NCI-H1105 (cell line): Measurements from ENCODE around the gene RPTOR.

Source experiments
- DNase-seq: peaks from one replicate; lab custom pipeline; 2025; lab: John Stamatoyannopoulos, UW

The RPTOR gene

DNA sequence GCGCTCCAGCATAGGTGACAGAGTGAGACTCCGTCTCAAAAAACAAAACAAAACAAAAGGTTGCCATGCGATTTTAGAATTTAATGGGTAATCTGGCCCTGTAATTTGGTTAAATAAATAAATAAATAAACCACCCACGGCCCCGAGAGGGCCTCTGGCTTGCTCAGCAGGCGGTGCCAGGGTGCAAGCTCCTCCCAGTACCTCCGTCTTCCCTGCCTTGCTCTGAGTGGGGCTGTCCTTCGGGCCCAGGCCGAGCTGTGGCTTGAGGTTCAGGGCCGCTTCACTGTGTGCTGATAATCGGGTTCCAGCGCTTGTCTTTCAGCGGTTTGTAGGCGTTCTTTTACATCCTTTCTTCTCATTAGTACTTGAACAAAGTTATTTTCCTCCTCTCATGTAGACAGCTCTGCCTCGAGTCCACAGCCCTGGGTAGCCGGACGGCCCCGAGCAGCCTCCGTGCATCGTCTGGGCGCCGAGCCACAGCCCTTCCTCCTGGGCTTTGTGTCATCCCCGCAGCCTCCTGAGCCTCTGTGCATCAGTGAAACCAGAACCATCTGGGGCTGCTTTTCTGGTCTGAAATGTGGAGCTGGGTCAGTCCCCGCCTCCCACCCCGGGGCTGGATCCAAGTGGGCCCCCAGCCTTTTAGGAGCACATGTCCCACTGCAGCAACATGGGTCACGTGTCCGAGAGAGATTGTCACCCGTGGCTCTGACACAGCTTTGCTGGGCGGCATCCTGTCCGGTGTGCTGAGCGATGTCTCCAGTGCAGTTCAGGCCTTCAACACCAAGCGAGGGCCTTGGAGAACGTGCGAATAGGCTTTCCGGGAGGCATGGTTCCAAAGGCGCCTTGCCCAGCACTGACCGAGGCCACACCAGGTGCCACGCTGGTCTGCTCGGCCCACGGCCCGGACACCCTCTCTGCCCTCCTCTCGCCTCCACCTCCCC, 289.6 kb downstream of the RPTOR start:
- no peak for DNase-seq

DNA sequence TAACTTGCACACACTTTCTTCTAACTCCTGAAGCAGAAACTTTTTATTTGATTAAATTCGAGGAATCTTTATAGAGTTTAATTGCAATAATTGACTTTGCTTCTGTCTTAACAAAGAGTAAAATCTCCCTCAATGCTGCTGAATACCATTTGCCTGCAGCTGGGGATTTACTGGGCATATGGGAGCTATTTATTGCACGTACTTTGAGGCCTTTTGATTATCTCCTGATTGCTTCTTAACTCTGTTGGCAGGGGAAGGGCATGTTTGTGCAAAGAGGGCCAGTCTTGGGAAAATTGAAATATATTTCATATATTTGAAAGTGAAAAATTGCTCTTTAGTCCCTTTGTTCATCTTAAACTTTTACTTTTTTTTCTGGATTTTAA, 290.2 kb downstream of the RPTOR start:
- DNase-seq, result no peak

DNA sequence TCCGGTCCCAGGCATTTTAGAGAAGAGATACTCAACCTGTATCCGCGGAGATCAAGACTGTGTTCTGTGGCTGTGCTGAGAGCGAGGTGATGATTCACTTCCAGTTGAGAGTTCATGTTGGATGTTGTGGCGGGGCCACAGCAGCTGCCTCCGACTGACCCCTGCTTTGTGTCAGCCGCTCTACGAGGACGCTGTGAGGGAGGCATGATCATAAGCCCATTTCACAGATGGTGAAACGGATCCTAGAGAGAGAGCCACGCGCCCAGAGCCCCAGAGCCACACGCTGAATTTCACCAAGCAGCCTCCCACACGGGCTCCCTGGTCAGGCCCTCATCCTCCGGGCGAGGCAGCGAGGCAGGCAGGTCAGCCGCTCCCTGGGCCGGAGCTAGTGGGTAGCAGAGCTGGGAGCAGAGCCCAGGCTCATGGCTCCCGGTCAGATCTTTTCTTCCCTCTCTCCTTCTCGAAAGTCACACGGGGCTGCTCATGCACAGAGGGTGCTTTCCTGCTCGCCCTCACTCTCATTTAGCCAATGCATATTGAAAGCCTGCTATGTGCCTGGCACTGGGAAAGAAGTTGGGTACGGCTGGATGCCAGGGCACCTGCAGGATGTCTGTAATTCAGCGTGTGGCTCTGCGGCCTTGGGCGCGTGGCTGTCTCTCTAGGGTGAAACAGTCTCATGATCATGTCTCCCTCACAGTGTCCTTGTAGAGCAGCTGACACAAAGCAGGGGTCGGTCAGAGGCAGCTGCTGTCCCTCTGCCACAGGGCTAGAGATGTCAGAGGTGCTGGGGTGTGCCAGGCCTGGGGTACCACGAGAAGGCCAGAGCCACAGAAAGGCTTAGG, 291.4 kb downstream of the RPTOR start:
- DNase-seq, result no peak

DNA sequence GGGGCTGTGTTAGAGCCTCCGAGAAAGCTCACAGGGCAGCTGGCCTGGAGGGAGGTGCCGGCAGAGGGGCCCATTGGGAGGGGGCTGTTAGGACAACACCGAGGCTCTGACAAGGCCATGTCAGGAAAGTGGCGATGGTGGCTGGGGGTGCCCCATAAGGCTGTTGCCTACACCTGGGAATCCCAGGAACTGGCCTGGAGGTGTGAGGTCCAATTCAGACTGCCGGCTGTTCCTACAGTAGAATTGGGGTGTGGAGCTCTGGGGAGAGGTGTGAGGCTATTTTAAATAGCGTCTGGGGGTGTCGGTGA, 292.0 kb downstream of the RPTOR start:
- no peak for DNase-seq

DNA sequence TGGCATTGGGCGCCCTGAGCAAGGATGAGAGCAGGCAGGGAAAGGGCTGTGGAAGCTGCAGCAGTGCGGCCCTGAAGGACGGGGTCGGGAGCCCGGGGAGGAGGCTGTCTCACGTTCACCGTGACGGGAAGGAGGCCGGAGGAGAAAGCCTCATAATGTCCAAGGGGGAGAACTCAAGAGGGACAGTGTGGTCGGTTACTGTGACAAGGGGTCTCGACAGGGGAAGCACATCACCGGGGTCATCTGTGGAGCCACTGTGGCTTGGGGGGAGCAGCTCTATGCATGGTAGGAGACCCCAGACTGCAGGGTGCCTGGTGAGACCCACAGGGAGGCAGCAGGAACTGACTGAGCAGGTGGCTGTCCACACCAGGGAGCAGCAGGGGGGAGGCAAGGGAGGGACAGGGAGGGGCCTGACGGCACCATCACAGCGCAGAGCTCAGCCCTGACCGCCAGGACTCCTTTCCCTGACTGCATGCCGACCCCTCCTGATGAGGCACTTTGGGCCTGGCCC, 292.4 kb downstream of the RPTOR start:
- DNase-seq, result no peak

DNA sequence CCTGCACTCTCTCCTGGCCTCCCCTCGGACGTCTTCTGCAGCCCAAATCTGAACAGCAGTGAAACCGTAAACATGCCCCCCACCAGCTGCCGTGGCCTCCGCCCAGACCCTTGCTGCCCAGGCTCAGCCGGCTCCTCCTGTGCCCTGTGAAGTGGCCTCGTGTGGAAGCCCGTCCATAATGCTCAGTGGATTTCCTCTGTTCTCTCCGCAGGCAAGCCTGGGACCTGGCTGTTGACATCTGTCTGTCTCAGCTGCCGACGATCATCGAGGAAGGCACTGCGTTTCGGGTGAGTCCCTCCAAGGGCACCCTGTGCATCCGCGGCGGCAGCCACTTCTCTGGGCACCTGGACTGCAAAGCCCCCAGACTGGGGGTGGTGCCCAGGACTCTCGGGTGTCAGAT, 293.1 kb downstream of the RPTOR start:
- no peak for DNase-seq

DNA sequence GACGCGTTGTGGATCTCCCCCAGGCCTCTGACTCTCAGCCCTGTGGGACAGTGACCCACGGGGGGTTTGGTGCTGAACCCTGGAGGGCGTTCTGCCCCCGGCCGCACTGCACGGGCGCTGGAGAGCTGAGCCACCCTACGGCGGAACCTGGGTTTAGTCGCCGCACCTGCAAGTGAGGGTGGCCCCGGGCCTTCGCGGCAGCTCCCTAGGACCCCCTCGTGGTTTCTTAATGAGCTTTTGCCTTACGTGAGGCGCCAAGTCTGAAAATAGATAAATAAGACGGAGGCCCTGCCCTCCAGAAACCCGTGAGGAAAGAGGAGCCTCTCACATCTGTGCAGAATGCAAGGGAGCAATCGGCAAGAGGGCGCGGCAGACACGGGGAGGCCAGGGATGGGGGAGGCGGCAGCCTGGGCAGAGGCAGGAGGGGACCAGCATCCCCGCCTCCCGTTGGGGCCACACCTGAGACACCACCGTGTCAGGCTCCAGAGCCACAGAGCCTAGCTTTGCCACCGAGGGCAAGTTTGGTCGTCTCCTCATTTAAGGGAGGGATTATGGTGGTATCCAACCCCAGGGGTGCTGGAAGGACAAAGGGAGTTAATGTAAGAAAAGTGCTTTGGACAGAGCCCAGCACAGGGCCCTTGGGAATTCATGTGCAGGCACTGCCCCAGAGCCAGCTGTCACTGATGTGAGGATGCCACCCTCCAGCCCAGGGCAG, 293.8 kb downstream of the RPTOR start:
- no peak for DNase-seq

DNA sequence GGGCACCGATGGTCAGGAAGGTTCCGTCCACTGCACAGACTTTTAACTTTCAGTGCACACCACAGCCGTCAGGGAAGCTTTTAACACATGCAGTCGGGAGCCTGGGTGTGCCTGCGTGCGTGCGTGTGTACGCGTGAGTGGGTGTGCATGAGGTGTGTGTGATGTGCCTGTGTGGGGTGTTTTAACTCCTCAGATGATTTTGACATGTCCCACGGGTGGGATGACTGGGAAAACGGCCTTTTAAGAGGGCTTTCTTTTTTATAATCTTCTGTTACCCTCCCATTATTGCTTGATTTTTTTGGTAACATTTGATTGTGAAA, 294.3 kb downstream of the RPTOR start:
- no peak for DNase-seq

DNA sequence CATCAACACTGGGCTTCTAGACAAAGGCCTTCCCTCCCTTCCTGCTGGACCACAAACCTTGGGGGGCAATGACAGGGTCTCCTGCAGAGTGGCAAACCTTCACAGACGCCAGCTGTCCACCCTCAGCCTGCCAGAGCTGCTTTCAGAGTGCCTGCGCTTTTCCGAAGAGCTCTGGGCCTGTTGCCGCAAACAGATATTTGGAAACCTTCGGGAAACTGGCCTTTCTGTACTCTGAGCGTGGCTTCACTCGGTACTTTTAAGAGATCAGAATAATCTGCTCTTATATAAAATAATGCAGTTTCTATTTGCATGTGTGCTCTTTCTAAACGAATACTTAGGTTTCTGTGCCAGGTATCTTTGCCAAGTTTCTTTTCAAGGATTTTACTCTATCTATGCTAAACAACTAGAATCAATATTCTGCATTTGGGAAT, 294.9 kb downstream of the RPTOR start:
- DNase-seq, result no peak

DNA sequence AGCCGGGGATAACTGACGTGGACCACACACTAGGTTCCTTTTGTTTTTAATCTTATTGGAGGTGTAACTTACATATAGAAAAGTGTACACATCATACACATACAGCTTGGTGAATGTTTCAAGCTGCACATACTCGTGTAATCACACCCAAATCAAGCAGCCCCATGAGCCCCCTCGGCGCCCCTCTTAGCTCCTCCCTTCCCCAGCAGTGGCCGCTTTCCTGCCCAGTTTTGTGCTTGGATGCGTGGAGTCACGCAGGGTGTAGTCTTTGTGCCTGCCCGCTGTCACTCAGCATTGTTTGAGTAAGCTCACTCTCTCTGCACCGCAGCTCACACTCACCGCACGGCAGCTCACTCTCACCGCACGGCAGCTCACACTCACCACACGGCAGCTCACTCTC, 295.3 kb downstream of the RPTOR start:
- no peak for DNase-seq

DNA sequence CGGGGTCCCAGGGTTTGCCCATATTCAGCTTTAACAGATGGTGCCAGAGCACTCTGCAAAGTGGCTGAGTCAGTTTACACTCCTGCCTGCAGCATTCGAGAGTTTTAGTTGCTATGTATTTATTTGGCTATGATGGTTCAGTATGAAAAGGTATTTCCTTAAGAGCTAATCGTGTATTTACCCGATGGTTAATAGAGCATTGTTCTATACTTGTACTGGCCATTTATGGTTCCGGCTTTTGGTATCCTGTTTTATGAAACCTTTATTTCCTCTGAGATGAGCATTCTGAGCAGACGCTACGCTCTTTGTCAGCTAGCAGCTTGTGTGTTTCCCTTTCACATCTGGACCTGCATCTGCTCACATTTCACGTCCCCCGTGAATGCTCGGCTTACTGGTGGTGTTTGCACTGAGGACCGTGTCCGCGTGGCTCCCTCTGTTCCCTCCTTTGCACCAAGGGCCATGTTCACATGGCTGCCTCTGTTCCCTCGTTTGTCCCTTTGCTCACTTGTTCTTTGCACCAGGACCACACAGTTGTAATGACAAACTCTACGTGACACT, 297.9 kb downstream of the RPTOR start:
- no peak for DNase-seq

DNA sequence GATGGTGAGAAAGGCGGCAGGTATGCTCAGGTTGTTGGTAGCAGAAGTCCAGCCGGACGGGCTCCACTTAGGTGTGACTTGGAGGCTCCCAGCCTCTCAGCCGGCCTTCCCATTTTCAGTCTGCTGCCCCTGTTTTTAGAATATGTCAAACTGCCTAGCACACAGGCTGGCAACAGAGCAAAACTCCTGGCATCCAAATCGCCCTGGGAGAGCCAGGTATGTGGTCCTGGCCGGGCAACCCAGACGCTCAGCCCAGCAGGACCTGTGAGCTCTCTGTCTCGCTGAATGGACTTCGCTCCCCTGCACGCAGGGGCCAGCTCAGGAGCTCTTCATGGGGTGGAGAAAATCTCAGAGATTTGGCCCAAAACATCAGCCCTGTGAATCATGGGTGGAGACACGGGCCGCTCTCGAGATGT, 299.1 kb downstream of the RPTOR start:
- no peak for DNase-seq

DNA sequence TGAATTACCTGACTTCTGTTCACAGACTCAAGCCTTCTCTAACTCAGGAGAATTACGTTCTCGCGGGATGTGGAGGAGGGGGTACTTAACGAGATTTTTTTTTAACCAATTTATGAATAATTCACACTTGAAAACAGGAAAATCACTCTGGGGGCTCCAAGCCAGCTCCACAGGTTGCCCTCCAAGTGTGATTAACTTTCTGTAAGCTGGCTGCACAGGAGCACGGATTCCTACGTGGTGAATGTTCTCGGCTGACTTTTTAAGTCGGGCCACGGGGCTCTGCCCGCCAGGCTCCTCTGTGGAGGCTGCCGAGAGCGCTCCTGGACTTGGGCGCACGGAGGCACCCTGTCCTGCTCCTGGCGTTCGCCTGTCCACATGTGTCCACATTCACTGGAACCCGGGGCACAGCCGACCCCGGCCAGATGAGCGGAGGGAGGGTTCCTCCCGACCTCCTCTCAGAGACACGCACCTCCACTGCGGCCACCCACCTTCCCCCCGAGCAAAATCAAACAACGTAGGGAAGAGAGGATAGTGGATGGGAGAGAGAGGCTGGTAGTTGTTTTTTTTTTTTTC, 299.9 kb downstream of the RPTOR start:
- no peak for DNase-seq

DNA sequence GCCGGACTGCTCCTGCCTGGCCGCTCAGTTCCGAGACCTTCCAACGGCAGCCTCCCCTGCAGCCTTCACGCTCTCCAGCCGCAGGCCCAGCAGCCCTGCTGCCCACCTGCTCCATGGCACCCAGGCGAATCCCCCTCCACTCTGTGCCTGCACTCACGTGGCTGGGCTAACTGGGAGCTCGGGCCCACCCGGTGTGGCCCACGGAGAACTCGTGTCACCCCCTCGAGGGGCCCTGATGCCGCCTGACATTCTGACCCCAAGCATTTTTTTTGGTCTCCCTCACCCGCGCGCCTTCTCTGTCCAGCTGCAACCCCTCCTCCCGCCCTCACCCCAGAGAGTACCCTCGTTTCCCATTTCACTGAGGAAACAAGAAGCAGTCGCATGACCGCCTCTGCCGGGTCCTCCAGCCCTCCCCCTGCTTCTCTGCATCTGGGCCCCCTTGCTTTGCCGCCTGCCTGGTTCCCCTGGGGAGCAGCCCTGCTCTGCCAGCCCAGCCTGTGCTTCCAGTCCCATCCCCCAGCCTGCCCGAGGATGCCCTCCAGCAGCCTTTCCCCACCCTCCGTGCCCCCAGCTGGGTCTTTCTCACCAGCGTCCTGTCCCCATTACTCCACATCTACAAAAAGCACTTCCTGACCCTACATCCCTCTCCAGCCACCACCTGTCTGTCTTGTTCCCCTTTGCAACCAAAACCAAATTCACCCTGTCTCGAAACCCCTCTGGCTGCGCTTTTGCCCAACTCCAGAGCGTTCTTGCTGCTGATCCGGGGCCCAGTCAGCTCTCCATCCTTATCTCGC, 300.6 kb downstream of the RPTOR start:
- DNase-seq, result no peak

DNA sequence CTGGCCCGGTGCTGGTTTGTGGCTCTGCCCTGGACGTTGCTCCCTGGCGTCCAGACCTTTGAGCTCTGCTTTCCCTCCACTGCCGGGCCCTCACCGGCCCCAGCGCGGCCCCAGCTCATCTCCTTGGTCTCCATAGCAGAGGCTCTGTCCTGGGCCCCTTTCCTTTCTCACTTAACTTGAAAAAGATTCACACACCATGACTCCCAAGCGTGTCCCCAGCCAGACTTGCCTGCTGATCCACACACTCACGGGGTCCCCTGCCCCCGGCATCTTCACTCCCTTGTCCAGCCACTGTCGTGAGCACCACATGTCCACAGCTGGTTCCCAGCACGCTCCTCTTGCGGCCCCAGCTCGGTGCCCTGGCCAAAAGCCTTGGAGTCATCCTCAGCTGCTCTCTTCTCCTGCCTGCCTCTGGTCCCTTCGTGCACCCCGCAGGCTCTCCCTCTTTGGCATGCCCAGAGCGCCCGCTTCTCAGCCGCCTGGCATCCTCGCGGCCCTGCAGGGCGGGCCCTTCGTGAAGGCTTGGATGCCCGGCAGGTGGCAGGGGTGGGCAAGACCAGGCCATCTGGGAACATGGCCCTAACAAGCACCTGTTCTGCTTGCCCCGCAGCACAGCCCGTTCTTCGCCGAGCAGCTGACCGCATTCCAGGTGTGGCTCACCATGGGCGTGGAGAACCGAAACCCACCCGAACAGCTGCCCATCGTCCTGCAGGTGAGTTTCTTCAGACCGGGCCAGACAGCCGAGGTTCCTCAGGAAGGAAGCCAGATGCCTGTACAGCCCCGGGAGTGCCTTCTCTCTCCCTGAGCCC, 301.4 kb downstream of the RPTOR start:
- DNase-seq, result no peak

DNA sequence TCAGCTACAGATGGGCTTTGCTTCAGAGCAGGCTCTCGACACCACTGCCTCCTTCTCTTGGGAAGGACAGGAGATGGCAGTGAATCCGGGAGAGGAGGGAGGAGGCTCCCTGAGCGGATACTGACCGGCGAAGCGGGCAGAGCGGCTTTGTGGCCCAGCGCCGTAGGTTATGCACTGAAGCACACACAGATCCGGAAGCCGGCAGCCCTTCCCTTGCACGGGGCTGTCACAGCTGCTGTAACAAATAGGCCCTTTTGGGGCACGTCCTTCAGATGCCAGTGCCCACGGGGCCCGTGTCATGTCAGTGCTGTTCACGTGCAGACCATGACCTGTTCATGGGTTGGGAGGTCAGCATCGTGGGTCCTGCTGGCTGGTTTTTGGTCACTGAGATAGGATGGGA, 302.3 kb downstream of the RPTOR start:
- DNase-seq, result no peak

DNA sequence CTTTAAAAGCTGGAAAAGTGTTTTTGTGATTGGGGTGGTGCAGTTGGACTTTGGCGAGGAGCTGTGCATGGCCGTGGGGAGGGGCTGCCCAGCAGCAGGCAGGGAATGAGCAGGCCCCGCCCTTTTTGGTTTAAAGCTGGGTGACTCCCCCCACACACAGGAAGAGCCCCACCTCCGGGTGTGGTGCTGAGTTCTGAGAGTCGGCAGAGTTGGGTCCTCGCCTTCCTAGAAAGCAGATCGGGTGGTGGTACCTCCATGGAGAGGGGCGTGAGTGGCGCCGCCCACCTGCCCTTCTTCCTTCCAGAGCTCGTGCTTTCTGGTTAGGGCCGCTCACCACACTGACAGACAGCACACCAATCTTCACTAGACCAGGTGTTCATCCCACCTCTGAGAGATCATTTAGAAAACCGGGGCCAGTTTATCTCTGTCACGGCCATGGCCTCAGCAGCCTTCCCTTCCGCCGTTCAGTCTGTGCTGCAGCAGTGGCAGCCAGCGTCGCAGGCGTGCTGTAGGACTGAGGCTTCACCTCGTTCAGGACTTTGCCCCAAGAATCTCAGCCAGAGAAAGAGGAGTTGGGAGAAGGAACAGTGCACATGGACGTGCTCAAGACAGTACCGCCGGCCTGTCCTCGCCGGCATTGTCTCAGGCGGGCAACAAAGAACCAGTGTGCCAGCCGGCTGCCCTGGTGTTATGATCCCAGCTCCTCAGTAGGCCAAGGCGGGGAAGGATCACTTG, 303.0 kb downstream of the RPTOR start:
- no peak for DNase-seq

DNA sequence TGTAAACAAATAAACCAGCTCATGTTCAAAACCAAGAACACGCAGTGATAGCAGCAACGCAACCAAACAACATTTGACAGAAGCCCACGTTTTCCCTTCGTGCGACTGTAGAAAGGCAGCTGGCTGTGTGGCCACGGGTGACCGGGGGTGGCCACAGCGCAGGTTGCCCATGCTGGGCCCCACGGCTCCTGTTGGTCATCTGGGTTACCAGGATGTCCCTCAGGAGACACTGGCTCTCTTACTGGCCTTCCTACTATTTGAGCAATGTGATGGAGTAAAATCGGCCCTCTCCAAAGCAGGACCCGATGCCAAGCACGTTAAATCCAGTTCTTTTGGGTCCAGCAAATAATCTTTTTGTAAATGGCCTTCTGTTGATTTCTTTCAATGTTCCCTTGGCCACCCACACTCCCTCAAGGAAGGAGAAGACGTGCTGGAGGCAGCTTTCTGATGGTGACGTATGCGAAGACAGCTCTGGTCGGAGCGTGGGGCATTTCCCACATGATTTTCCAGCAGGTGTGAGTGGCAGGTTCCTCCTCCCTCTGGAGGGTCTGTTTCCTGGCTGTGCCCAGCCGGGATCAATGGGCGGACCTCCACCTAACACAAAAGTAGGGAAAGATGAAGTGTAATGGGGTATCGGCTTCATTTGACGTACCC, 303.9 kb downstream of the RPTOR start:
- DNase-seq, result no peak

DNA sequence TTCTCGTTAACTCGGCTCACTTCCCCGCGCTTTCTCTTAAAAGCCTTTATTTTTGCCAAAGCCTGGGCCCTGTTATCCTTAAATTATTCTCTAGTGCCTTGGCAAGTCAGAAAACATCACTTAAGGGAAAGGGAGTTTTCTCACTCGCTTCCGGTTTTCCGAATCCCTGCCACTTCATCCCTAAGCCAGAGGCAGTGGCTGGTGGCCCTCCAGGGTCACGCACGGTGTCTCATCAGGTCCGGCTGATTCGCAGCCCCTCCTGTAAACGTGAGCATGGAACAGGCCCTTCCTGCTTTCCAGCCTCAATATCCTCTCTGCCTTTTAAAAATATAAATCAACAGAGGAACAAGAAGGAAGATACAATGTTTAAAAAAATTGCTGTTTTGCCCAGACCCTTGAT, 304.5 kb downstream of the RPTOR start:
- no peak for DNase-seq
